ENCODE data around the gene LASP1NB.

The LASP1NB gene

DNA sequence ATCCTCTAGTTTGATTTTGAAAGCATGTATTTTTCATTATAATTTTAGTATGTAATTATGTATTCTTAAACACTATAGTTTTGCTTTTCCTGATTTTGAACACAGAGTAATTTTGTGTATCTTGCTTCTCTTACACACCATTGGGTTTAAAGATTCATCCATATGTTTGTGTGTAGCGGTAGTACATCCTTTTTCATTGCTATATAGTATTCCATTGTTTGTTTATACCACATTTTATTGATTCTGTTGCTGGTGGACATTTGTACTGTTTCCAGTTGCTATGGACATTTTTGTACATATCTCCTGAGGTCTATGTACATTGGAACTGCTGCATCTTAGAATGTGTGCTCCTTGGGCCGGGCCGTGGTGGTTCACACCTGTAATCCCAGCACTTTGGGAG, 20.5 kb upstream of the LASP1NB start:
- TF ChIP-seq, protein P1, sequence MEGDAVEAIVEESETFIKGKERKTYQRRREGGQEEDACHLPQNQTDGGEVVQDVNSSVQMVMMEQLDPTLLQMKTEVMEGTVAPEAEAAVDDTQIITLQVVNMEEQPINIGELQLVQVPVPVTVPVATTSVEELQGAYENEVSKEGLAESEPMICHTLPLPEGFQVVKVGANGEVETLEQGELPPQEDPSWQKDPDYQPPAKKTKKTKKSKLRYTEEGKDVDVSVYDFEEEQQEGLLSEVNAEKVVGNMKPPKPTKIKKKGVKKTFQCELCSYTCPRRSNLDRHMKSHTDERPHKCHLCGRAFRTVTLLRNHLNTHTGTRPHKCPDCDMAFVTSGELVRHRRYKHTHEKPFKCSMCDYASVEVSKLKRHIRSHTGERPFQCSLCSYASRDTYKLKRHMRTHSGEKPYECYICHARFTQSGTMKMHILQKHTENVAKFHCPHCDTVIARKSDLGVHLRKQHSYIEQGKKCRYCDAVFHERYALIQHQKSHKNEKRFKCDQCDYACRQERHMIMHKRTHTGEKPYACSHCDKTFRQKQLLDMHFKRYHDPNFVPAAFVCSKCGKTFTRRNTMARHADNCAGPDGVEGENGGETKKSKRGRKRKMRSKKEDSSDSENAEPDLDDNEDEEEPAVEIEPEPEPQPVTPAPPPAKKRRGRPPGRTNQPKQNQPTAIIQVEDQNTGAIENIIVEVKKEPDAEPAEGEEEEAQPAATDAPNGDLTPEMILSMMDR (conservative IDR thresholded peaks at IDR 0.05; ENCODE audit: low read depth, low read length): no peak
- DNase-seq (ENCODE audit: low read depth): no peak
- H3K4me3 ChIP-seq (ENCODE audit: low read length): no peak overlapping the region

DNA sequence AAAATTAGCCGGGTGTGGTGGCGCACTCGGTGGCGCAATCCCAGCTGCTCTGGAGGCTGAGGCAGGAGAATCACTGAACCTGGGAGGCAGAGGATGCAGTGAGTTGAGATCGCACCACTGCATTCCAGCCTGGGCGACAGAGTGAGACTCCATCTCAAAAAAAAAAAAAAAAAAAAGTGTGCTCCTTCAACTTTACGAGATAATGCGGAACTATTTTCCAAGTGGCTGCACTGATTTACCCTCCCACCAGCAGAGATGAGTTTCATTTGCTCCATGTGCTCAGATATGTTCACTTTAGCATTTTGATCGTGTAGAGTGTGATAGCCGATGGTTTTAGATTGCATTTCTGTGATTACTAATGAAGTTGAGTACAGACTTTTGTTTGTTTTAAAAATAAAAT, 20.0 kb upstream of the LASP1NB start:
- no peak for DNase-seq (ENCODE audit: low read depth)
- TF ChIP-seq, protein P1 (conservative IDR thresholded peaks at IDR 0.05; ENCODE audit: low read depth, low read length): no peak
- no peak overlapping the region for H3K4me3 ChIP-seq (ENCODE audit: low read length)

DNA sequence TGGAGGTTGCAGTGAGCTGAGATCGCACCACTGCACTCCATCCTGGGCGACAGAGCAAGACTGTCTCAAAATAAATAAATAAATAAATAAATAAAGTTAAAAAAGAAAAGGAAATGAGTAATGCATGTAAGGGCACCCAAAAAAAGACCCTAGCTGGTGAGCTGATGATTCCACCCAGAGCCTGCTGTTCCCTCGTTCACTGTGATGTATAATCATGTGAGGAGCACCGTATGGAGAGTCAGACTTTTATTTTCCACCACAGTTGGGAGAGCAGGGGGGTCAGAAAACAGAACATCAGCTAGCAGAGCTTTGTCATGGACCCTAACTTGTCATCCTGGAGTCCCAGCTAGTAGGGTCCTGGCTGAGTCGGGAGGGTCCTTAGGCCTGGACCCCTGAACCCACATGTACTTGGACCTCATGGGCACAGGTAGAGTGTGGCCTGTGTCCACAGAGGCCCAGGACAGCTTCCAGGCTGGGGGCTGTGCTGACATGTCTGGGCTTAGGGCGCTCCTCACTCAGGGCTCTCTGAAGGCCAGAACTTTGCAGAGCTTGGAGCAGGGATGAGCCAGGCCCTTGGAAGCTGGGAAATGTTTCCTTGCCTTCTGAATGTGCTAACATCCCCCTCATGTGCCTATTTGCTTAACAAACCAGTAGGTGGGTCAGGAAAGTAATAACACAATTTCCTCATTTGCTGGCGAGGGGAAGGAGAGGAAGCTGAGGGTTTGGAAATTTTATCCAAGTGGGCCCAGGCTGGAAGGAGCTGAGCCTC, 18.8 kb upstream of the LASP1NB start:
- H3K4me3 ChIP-seq (ENCODE audit: low read length): no peak overlapping the region
- no peak for DNase-seq (ENCODE audit: low read depth)
- TF ChIP-seq, protein P1 (conservative IDR thresholded peaks at IDR 0.05; ENCODE audit: low read depth, low read length): no peak

DNA sequence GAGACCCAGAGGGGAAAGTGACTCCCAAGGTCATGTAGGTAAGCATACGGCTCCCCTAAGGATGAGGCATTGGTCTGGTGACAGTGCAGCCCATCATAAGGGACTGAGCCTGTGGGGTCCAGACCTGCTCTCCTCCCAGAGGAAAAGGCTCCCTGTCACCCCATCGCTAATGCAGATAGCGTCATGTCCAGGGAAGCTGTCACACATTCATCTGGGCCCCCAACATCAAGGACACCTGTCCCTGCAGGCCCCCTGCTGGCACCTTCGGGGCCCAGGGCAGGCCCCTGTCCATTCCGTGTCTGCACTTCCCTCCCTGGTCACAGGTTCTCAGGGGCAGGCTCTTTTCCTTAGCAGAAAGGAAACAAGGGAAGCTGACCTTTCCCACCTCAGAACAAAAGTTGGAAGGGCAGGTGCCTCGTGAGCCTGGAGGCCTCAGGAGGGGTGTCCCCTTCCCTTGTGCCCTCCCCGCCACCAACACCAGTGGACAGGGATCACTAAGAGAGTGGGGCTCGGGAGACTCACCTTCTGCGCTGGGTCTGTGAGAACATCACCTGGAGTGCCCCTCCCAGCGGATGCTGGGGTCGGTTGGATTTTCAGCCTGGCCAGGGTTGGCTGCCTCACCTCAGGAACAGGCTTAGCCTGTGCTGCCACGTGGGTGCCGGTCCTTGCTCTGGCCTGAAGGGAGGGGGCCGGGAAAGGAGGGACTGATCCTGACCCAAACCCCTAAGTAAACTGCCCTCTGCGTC, 17.3 kb upstream of the LASP1NB start:
- H3K4me3 ChIP-seq (ENCODE audit: low read length): no peak overlapping the region
- DNase-seq (ENCODE audit: low read depth): no peak
- TF ChIP-seq, protein P1 (conservative IDR thresholded peaks at IDR 0.05; ENCODE audit: low read depth, low read length): peak; percentile 17

DNA sequence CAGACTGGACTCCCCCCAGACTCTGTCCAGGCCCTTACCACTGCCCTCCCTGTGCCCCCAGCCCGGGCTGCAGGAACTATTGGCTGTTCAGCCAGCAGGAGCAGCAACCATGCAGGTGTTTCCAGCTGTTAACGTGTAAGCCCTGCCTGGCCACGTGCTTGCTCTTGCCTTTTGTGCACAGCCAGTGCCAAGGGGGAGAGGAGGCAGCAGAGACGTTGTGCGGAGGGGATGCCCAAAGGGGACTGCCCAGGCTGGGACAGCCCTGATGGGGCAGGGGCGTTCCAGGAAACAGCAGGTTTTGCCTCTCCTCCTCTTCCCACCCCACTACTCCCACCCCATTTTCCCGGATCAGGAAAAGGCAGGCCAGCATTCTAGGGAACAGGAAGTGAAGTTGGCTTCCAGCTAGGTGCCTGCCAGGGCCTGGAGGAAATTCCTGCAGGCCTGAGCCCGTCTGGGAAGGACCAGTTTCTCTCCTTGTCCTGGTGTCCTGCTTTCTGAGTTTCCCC, 16.7 kb upstream of the LASP1NB start:
- no peak for DNase-seq (ENCODE audit: low read depth)
- no peak overlapping the region for H3K4me3 ChIP-seq (ENCODE audit: low read length)
- TF ChIP-seq, protein P1 (conservative IDR thresholded peaks at IDR 0.05; ENCODE audit: low read depth, low read length): no peak

DNA sequence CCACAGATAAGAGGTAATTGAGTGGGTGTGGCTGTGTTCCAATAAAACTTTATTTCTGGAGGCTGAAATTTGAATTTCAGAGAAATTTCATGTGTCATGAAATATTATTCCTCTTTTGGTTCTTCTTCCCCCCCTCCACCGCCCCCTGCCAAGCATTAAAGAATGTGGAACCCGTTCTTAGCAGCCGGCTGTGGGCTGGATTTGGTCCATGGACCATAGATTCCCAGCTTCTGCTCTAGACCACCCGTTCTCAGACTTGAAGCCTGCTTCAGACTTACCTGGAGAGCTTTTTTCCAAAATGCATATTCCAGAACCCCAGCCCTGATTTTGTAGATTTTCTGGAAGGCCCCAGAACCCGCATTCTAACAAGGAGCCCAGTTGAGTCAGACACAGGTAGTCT, 15.1 kb upstream of the LASP1NB start:
- TF ChIP-seq, protein P1 (conservative IDR thresholded peaks at IDR 0.05; ENCODE audit: low read depth, low read length): no peak
- no peak for DNase-seq (ENCODE audit: low read depth)
- H3K4me3 ChIP-seq (ENCODE audit: low read length): no peak overlapping the region

All from retinal pigment epithelial cell (primary cell).